ENCODE data around the gene RBBP6. TPM values are rescaled to one million over a fixed set of nuclear protein-coding genes. Genes with fewer than 3 reads are reported as not detected.

The RBBP6 gene
- total RNA-seq, 1 experiment from 2014 or later = 76.6 TPM

GRCh38 chr16:24524855-24525677, 14.3 kb upstream of the RBBP6 start:
- H2AFZ ChIP-seq = no peak overlapping the region
- ChIA-PET POLR2A (ENCODE audit: unreplicated experiment) (no interaction called here), CTCF (no interaction called here)
- BruUV-seq (replicated peaks) = no TSS peak
- no peaks in the 10 kb centered on the region for H3K27me3 ChIP-seq (ENCODE audit: insufficient read depth, low read depth)
- peaks cover 24% of the 10 kb centered on the region for H3K4me1 ChIP-seq (replicated peaks; ENCODE audit: insufficient read depth)
- peak in 1 of 2 experiments; percentile 77 for DNase-seq
- H3K9me3 ChIP-seq (ENCODE audit: insufficient read depth, low read depth) = no peaks in the 10 kb centered on the region
- intact Hi-C loops (cut with micrococcal nuclease; ENCODE audit: unreplicated experiment) = no loop called here
- H3K27ac ChIP-seq = no peak overlapping the region
- H3K79me2 ChIP-seq (ENCODE audit: low read depth) = no peaks in the 10 kb centered on the region
- peaks cover 44% of the 10 kb centered on the region for H3F3A ChIP-seq (ENCODE audit: insufficient read depth, low read depth)
- no peaks in the 10 kb centered on the region for H3K9me2 ChIP-seq (ENCODE audit: insufficient read depth)
- TF ChIP-seq, protein P1, sequence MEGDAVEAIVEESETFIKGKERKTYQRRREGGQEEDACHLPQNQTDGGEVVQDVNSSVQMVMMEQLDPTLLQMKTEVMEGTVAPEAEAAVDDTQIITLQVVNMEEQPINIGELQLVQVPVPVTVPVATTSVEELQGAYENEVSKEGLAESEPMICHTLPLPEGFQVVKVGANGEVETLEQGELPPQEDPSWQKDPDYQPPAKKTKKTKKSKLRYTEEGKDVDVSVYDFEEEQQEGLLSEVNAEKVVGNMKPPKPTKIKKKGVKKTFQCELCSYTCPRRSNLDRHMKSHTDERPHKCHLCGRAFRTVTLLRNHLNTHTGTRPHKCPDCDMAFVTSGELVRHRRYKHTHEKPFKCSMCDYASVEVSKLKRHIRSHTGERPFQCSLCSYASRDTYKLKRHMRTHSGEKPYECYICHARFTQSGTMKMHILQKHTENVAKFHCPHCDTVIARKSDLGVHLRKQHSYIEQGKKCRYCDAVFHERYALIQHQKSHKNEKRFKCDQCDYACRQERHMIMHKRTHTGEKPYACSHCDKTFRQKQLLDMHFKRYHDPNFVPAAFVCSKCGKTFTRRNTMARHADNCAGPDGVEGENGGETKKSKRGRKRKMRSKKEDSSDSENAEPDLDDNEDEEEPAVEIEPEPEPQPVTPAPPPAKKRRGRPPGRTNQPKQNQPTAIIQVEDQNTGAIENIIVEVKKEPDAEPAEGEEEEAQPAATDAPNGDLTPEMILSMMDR (conservative IDR thresholded peaks at IDR 0.05) = no peak
- no peak for TF ChIP-seq EZH2 (IDR thresholded peaks at IDR 0.05; ENCODE audit: low read depth)
- H3K36me3 ChIP-seq (ENCODE audit: low read depth) = no peaks in the 10 kb centered on the region
- H3K4me3 ChIP-seq = no peak overlapping the region
- H4K20me1 ChIP-seq (ENCODE audit: insufficient read depth) = no peaks in the 10 kb centered on the region
- no peak overlapping the region for H3K4me2 ChIP-seq

- Histone ChIP-seq H4K20me1 (ENCODE audit: insufficient read depth) (no peaks in the 10 kb centered on the region), H3F3A (ENCODE audit: insufficient read depth, low read depth) (peaks cover 34% of the 10 kb centered on the region), H3K9me2 (ENCODE audit: insufficient read depth) (no peaks in the 10 kb centered on the region), H3K27ac (no peak overlapping the region), H2AFZ (no peak overlapping the region), H3K9me3 (ENCODE audit: insufficient read depth, low read depth) (no peaks in the 10 kb centered on the region), H3K4me1 (replicated peaks; ENCODE audit: insufficient read depth) (peaks cover 14% of the 10 kb centered on the region), H3K4me2 (no peak overlapping the region), H3K27me3 (ENCODE audit: insufficient read depth, low read depth) (no peaks in the 10 kb centered on the region), H3K79me2 (ENCODE audit: low read depth) (no peaks in the 10 kb centered on the region), H3K4me3 (no peak overlapping the region), H3K36me3 (ENCODE audit: low read depth) (no peaks in the 10 kb centered on the region)
- intact Hi-C loops (cut with micrococcal nuclease; ENCODE audit: unreplicated experiment) = no loop called here
- DNase-seq = peak; percentile 39 to 85
- BruUV-seq (replicated peaks) = no TSS peak
- POLR2A ChIA-PET (ENCODE audit: unreplicated experiment) = interaction anchor here (0.5 kb wide), 1 partner anchor 624 kb away, joined by 18 read pairs; no protein-coding TSS in a partner anchor
- CTCF ChIA-PET = interaction anchor here (0.7 kb wide), 2 partner anchors 204 to 847 kb away, joined by 3 to 4 read pairs; no protein-coding TSS in a partner anchor
- no peak for TF ChIP-seq EZH2 (IDR thresholded peaks at IDR 0.05; ENCODE audit: low read depth)
- TF ChIP-seq, protein P1 (conservative IDR thresholded peaks at IDR 0.05) = no peak
Measured at GRCh38 chr16:24525970-24526559, 13.3 kb upstream of the RBBP6 start.

GRCh38 chr16:24526701-24527495, 12.5 kb upstream of the RBBP6 start:
- no peak overlapping the region for H3K4me3 ChIP-seq
- no peaks in the 10 kb centered on the region for H4K20me1 ChIP-seq (ENCODE audit: insufficient read depth)
- no peak overlapping the region for H3K4me2 ChIP-seq
- no peaks in the 10 kb centered on the region for H3K9me3 ChIP-seq (ENCODE audit: insufficient read depth, low read depth)
- no peaks in the 10 kb centered on the region for H3K36me3 ChIP-seq (ENCODE audit: low read depth)
- H3K4me1 ChIP-seq (replicated peaks; ENCODE audit: insufficient read depth) = peaks cover 7% of the 10 kb centered on the region; the same call in 1 of the 2 replicates
- H3K27ac ChIP-seq = no peak overlapping the region
- TF ChIP-seq, protein P1 (conservative IDR thresholded peaks at IDR 0.05) = no peak
- TF ChIP-seq EZH2 (IDR thresholded peaks at IDR 0.05; ENCODE audit: low read depth) = no peak
- CTCF ChIA-PET = interaction anchor here (0.7 to 0.8 kb wide), 2 partner anchors 10 to 203 kb away, joined by 3 to 4 read pairs; no protein-coding TSS in a partner anchor
- H3K27me3 ChIP-seq (ENCODE audit: insufficient read depth, low read depth) = no peaks in the 10 kb centered on the region
- no peaks in the 10 kb centered on the region for H3K79me2 ChIP-seq (ENCODE audit: low read depth)
- no peak for DNase-seq
- H3K9me2 ChIP-seq (ENCODE audit: insufficient read depth) = no peaks in the 10 kb centered on the region
- H2AFZ ChIP-seq = no peak overlapping the region
- H3F3A ChIP-seq (ENCODE audit: insufficient read depth, low read depth) = peaks cover 26% of the 10 kb centered on the region
- BruUV-seq (replicated peaks) = no TSS peak
- intact Hi-C loops (cut with micrococcal nuclease; ENCODE audit: unreplicated experiment) = no loop called here
- POLR2A ChIA-PET (ENCODE audit: unreplicated experiment) = interaction anchor here (0.5 kb wide), 1 partner anchor 623 kb away, joined by 18 read pairs; no protein-coding TSS in a partner anchor

Measured in PC-9 (cell line).